DMS 273 treated with DMSO at 0.1 percent for 48 hours (cell line): Measurements from ENCODE around the gene SUCLG1.
"Not testable (repeated sequence)": the region's sequence is repeated elsewhere in the genome, so short reads cannot be mapped to it uniquely, and the experiment has no call there.

Source experiments
- DNase-seq: peaks from one replicate; lab custom pipeline; 2025; lab: John Stamatoyannopoulos, UW

Gene SUCLG1

GRCh38 chr2:84421197-84421596 lies 37.9 kb downstream of the SUCLG1 start:
- no peak for DNase-seq

- DNase-seq = no peak
Observed at GRCh38 chr2:84417453-84418145, 41.5 kb downstream of the SUCLG1 start.

- no peak for DNase-seq
Observed at GRCh38 chr2:84409531-84409930, 49.5 kb downstream of the SUCLG1 start.

GRCh38 chr2:84402111-84402510 lies 57.0 kb downstream of the SUCLG1 start:
- DNase-seq = not testable (repeated sequence)

- DNase-seq = not testable (repeated sequence)
Observed at GRCh38 chr2:84399839-84400238, 59.2 kb downstream of the SUCLG1 start.

GRCh38 chr2:84395820-84396219 lies 63.3 kb downstream of the SUCLG1 start:
- no peak for DNase-seq

GRCh38 chr2:84394628-84395027 lies 64.5 kb downstream of the SUCLG1 start:
- DNase-seq = no peak

- no peak for DNase-seq
Observed at GRCh38 chr2:84393829-84394228, 65.3 kb downstream of the SUCLG1 start.

GRCh38 chr2:84389794-84390193 lies 69.3 kb downstream of the SUCLG1 start:
- DNase-seq = no peak

GRCh38 chr2:84388921-84389490 lies 70.1 kb downstream of the SUCLG1 start:
- DNase-seq = no peak

GRCh38 chr2:84388133-84388532 lies 70.9 kb downstream of the SUCLG1 start:
- no peak for DNase-seq

- no peak for DNase-seq
Observed at GRCh38 chr2:84386336-84387040, 72.6 kb downstream of the SUCLG1 start.

GRCh38 chr2:84383271-84383670 lies 75.8 kb downstream of the SUCLG1 start:
- DNase-seq = no peak

GRCh38 chr2:84380875-84381274 lies 78.2 kb downstream of the SUCLG1 start:
- DNase-seq = no peak

- no peak for DNase-seq
Observed at GRCh38 chr2:84378960-84379359, 80.1 kb downstream of the SUCLG1 start.

GRCh38 chr2:84375020-84375419 lies 84.1 kb downstream of the SUCLG1 start:
- DNase-seq = no peak

- DNase-seq = no peak
Observed at GRCh38 chr2:84373866-84374265, 85.2 kb downstream of the SUCLG1 start.
